Stimulated activated CD8-positive, alpha-beta memory T cell treated with anti-CD3 and anti-CD28 coated beads, Interleukin-7, amount 100 ng/mL, for 4 hours (primary cell): ENCODE measurements around the gene SPZ1.
"Not testable (repeated sequence)": the region's sequence is repeated elsewhere in the genome, so short reads cannot be mapped to it uniquely, and the experiment has no call there.

ENCODE experiments used
- DNase-seq, 2 donors: peaks; one replicate each; pipeline ENCODE4 v3.0.0-alpha.2; 2020; ENCODE audit warnings: low read depth in 2 of 2

The SPZ1 gene

GRCh38 chr5:80337379-80337778 lies 17.6 kb downstream of the SPZ1 start:
- no peak for DNase-seq

- no peak for DNase-seq
These were observed 19.3 kb downstream of the SPZ1 start for GRCh38 chr5:80339116-80339515.

- no peak for DNase-seq
These were observed 21.4 kb downstream of the SPZ1 start for GRCh38 chr5:80341016-80341775.

GRCh38 chr5:80343067-80343466 lies 23.3 kb downstream of the SPZ1 start:
- DNase-seq, result no peak

GRCh38 chr5:80346055-80346454 lies 26.3 kb downstream of the SPZ1 start:
- no peak for DNase-seq

GRCh38 chr5:80348171-80348570 lies 28.4 kb downstream of the SPZ1 start:
- DNase-seq, result no peak

GRCh38 chr5:80351019-80351418 lies 31.2 kb downstream of the SPZ1 start:
- DNase-seq, result not testable (repeated sequence)

GRCh38 chr5:80355686-80356085 lies 35.9 kb downstream of the SPZ1 start:
- no peak for DNase-seq

- DNase-seq, result no peak
These were observed 37.9 kb downstream of the SPZ1 start for GRCh38 chr5:80357671-80358070.

- DNase-seq, result no peak
These were observed 41.2 kb downstream of the SPZ1 start for GRCh38 chr5:80360914-80361444.

- no peak for DNase-seq
These were observed 45.1 kb downstream of the SPZ1 start for GRCh38 chr5:80364892-80365291.

- no peak for DNase-seq
These were observed 49.1 kb downstream of the SPZ1 start for GRCh38 chr5:80368661-80369480.

GRCh38 chr5:80369521-80369920 lies 49.7 kb downstream of the SPZ1 start:
- no peak for DNase-seq

- DNase-seq, result no peak
These were observed 50.6 kb downstream of the SPZ1 start for GRCh38 chr5:80370390-80370789.
